Liver (tissue), 9 donors: Measurements from ENCODE around the gene PPOX. TPM values are rescaled to one million over a fixed set of nuclear protein-coding genes. Genes with fewer than 3 reads are reported as not detected.

Experiments
- DNase-seq: peaks from one replicate; pipeline ENCODE4 v3.0.0-alpha.2; 2017; ENCODE audit warnings: low spot score
- H3K27ac ChIP-seq, 2 donors: one replicate each; pipeline ENCODE4 v1.7.0; 2013; ENCODE audit warnings: inconsistent platforms in 2 of 2, low read length in 2 of 2, control low read depth in 1 of 2, low read depth in 1 of 2, mild to moderate bottlenecking in 1 of 2
- H3K27me3 ChIP-seq, 4 donors: one replicate each; pipeline versions ENCODE4 v1.6.1 to v1.7.0; 2013; ENCODE audit warnings: low read length in 3 of 4, inconsistent platforms in 1 of 4, mild to moderate bottlenecking in 1 of 4, moderate library complexity in 1 of 4; ENCODE audit not compliant: control insufficient read depth in 4 of 4, insufficient read depth in 4 of 4
- H3K36me3 ChIP-seq, 4 donors: one replicate each; pipeline versions ENCODE4 v1.6.1 to v1.7.0; 2013; ENCODE audit warnings: low read length in 3 of 4, mild to moderate bottlenecking in 3 of 4, low read depth in 1 of 4, moderate library complexity in 1 of 4; ENCODE audit not compliant: control insufficient read depth in 4 of 4, insufficient read depth in 3 of 4
- H3K4me1 ChIP-seq, 4 donors: one replicate each; pipeline versions ENCODE4 v1.6.1 to v1.7.0; 2013; ENCODE audit warnings: low read length in 3 of 4, mild to moderate bottlenecking in 3 of 4, moderate library complexity in 1 of 4; ENCODE audit not compliant: control insufficient read depth in 4 of 4, insufficient read depth in 4 of 4
- H3K4me3 ChIP-seq, 3 donors: one replicate each; pipeline versions ENCODE4 v1.6.1 to v1.7.0; 2013; ENCODE audit warnings: low read length in 3 of 3, control low read depth in 1 of 3, low read depth in 1 of 3, mild to moderate bottlenecking in 1 of 3
- H3K9ac ChIP-seq, 2 donors: one replicate each; pipeline ENCODE4 v1.7.0; 2013; ENCODE audit warnings: low read length in 2 of 2, mild to moderate bottlenecking in 2 of 2, moderate library complexity in 2 of 2, control low read depth in 1 of 2, low read depth in 1 of 2
- H3K9me3 ChIP-seq, 4 donors: one replicate each; pipeline versions ENCODE4 v1.6.1 to v1.7.0; 2013; ENCODE audit warnings: low read length in 3 of 4; ENCODE audit not compliant: control insufficient read depth in 4 of 4
- FOXA1 ChIP-seq: IDR thresholded peaks from 2 replicates; pipeline ENCODE4 v1.6.1; 2016; ENCODE audit warnings: antibody characterized with exemption
- FOXA2 ChIP-seq: IDR thresholded peaks from 2 replicates; pipeline ENCODE4 v1.6.1; 2016; ENCODE audit warnings: antibody characterized with exemption
- GABPA ChIP-seq, 2 donors: IDR thresholded peaks in 1 of 2; conservative IDR thresholded peaks in 1 of 2; 2 replicates each; pipeline ENCODE4 v1.6.1; 2016; ENCODE audit warnings: antibody characterized with exemption in 2 of 2, mild to moderate bottlenecking in 1 of 2, moderate library complexity in 1 of 2
- HNF4A ChIP-seq, 2 donors: conservative IDR thresholded peaks; 2 replicates each; pipeline ENCODE4 v1.6.1; 2016; ENCODE audit warnings: antibody characterized with exemption in 2 of 2, mild to moderate bottlenecking in 2 of 2
- HNF4G ChIP-seq: IDR thresholded peaks from 2 replicates; pipeline ENCODE4 v1.6.1; 2016; ENCODE audit warnings: antibody characterized with exemption
- JUND ChIP-seq, 2 donors: IDR thresholded peaks; 2 replicates each; pipeline ENCODE4 v1.6.1; 2016; ENCODE audit warnings: antibody characterized with exemption in 2 of 2
- NR2F2 ChIP-seq: IDR thresholded peaks from 2 replicates; pipeline ENCODE4 v1.6.1; 2016; ENCODE audit warnings: antibody characterized with exemption
- RAD21 ChIP-seq, 2 donors: IDR thresholded peaks; 2 replicates each; pipeline ENCODE4 v1.6.1; 2016; ENCODE audit warnings: antibody characterized with exemption in 2 of 2, mild to moderate bottlenecking in 2 of 2
- SP1 ChIP-seq: IDR thresholded peaks from 2 replicates; pipeline ENCODE4 v1.6.1; 2018; ENCODE audit warnings: antibody characterized with exemption, mild to moderate bottlenecking
- TAF1 ChIP-seq: conservative IDR thresholded peaks from 2 replicates; pipeline ENCODE4 v1.6.1; 2016; ENCODE audit warnings: antibody characterized with exemption, mild to moderate bottlenecking
- YY1 ChIP-seq: IDR thresholded peaks from 2 replicates; pipeline ENCODE4 v1.6.1; 2016; ENCODE audit warnings: antibody characterized with exemption, mild to moderate bottlenecking
- WGBS: extraction: QIAGEN DNeasy Blood & Tissue Kit; methylation state at CpG from one replicate; pipeline ENCODE4 v1.1.7; 2013; 5-methylcytosine and 5-hydroxymethylcytosine counted together
- polyA plus RNA-seq, 2 donors: library from polyadenylated mRNA; stranded (reverse) in 1 of 2; unstranded in 1 of 2; fragments of 200-250 nt in 1 of 2; fragments of >200 nt in 1 of 2; fragmentation: Nextera tagmentation in 1 of 2; extraction: Ambion mirVana in 1 of 2; gene quantifications; one replicate each; pipeline versions ENCODE4 v1.2.1 to v1.2.3, GENCODE V29; 2013 to 2015
- total RNA-seq, 2 donors: library from RNA; depleted of rRNA; stranded (reverse); fragments of >200 nt; gene quantifications; one replicate each; pipeline ENCODE4 v1.2.3, GENCODE V29; 2014
- TF ChIP-seq, protein P1 (sequence below): IDR thresholded peaks from 2 replicates; pipeline ENCODE4 v1.6.1; 2016; ENCODE audit warnings: antibody characterized with exemption
- TF ChIP-seq, protein P2 (sequence below): IDR thresholded peaks from 2 replicates; pipeline ENCODE4 v1.6.1; 2016; ENCODE audit warnings: antibody characterized with exemption, mild to moderate bottlenecking
- TF ChIP-seq, protein P3 (sequence below): fragments of 150-350 bp; IDR thresholded peaks from 2 replicates; pipeline ENCODE4 v1.5.1; 2017; ENCODE audit warnings: improper control_type of control experiment, low read depth, low read length; ENCODE audit not compliant: missing input control
- TF ChIP-seq, protein P4 (sequence below): IDR thresholded peaks from 2 replicates; pipeline ENCODE4 v1.6.1; 2016; ENCODE audit warnings: antibody characterized with exemption
- TF ChIP-seq, protein P5 (sequence below): IDR thresholded peaks from 2 replicates; pipeline ENCODE4 v1.6.1; 2016; ENCODE audit warnings: antibody characterized with exemption
- donor health status: healthy.
- donor health status: healthy.
- donor health status: healthy.
- donor health status: healthy.
- donor health status: healthy.

PPOX gene
- total and polyA plus RNA-seq, 4 donors, result 6.2 to 106 (median 7.9) TPM

DNA sequence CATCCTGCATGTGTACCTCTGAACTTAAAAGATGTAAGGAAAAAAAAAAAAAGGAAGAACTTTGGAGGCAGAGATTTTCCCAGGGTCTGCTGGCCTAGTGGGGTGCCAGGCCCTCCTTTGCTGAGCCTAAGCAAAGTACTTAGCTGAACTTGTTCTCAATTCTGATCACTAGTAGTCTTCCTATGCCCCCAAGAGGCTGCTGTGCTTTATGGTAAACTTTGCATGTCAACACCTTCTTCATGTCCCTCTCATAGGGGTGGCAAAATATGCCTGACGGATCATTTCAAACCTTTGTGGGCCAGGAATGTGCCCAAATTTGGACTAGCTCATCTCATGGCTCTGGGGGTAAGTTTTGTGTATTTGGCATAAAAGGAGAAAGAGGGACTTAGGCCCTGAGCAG, 8.4 kb upstream of the PPOX start:
- Histone ChIP-seq H3K4me1 (peaks cover 10 to 33% (median 23%) of the 10 kb centered on the region in 4 donors), H3K27me3 (no peaks in the 10 kb centered on the region), H3K27ac (no peak overlapping the region), H3K4me3 (no peak overlapping the region), H3K9ac (no peak overlapping the region), H3K36me3 (peaks cover 0 to 8% (median 2%) of the 10 kb centered on the region in 4 donors), H3K9me3 (no peaks in the 10 kb centered on the region)
- 95% methylated on average over 1 of the region's 1 CpG for WGBS
- no peak for DNase-seq
- no peak for TF ChIP-seq JUND (IDR thresholded peaks at IDR 0.05)
- no peak for TF ChIP-seq TAF1
- TF ChIP-seq, protein P1, sequence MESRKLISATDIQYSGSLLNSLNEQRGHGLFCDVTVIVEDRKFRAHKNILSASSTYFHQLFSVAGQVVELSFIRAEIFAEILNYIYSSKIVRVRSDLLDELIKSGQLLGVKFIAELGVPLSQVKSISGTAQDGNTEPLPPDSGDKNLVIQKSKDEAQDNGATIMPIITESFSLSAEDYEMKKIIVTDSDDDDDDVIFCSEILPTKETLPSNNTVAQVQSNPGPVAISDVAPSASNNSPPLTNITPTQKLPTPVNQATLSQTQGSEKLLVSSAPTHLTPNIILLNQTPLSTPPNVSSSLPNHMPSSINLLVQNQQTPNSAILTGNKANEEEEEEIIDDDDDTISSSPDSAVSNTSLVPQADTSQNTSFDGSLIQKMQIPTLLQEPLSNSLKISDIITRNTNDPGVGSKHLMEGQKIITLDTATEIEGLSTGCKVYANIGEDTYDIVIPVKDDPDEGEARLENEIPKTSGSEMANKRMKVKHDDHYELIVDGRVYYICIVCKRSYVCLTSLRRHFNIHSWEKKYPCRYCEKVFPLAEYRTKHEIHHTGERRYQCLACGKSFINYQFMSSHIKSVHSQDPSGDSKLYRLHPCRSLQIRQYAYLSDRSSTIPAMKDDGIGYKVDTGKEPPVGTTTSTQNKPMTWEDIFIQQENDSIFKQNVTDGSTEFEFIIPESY, result no peak
- TF ChIP-seq RAD21 (IDR thresholded peaks at IDR 0.05), result no peak
- TF ChIP-seq, protein P2, sequence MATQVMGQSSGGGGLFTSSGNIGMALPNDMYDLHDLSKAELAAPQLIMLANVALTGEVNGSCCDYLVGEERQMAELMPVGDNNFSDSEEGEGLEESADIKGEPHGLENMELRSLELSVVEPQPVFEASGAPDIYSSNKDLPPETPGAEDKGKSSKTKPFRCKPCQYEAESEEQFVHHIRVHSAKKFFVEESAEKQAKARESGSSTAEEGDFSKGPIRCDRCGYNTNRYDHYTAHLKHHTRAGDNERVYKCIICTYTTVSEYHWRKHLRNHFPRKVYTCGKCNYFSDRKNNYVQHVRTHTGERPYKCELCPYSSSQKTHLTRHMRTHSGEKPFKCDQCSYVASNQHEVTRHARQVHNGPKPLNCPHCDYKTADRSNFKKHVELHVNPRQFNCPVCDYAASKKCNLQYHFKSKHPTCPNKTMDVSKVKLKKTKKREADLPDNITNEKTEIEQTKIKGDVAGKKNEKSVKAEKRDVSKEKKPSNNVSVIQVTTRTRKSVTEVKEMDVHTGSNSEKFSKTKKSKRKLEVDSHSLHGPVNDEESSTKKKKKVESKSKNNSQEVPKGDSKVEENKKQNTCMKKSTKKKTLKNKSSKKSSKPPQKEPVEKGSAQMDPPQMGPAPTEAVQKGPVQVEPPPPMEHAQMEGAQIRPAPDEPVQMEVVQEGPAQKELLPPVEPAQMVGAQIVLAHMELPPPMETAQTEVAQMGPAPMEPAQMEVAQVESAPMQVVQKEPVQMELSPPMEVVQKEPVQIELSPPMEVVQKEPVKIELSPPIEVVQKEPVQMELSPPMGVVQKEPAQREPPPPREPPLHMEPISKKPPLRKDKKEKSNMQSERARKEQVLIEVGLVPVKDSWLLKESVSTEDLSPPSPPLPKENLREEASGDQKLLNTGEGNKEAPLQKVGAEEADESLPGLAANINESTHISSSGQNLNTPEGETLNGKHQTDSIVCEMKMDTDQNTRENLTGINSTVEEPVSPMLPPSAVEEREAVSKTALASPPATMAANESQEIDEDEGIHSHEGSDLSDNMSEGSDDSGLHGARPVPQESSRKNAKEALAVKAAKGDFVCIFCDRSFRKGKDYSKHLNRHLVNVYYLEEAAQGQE, result no peak
- TF ChIP-seq NR2F2, result no peak
- TF ChIP-seq YY1, result no peak

DNA sequence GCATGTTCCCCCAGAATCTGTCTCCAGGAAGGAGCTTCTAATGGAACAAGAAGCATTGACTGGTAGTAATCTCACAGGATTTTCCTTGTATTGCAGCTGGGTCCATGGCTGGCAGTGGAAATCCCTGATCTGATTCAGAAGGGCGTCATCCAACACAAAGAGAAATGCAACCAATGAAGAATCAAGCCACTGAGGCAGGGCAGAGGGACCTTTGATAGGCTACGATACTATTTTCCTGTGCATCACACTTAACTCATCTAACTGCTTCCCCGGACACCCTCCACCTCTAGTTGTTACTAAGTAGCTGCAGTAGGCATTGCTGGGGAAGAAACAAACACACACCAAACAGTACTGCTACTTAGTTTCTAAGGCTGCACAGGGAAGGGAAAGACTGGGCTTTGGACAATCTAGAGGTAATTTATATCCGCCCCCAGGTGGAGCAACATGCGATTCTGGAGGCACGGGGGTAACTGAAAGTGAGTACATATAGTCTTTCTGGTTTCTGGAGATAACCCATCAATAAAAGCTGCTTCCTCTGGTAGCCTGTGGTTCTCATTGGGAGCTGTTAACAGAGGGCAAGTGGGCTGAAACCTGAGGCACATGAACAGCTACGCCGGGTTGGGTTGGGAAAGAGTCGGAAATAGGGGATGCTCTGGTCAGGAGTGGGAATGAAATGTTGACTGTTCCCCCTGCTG, 7.8 kb upstream of the PPOX start:
- peak overlapping the region; percentile 76 to 94 (median 81) for H3K4me3 ChIP-seq
- H3K27ac ChIP-seq, result peak overlapping the region; percentile 64 to 79
- H3K9me3 ChIP-seq, result no peaks in the 10 kb centered on the region
- H3K9ac ChIP-seq, result peak overlapping the region in 1 of 2 donors; percentile 45
- H3K4me1 ChIP-seq, result peaks cover 10 to 31% (median 21%) of the 10 kb centered on the region in 4 donors
- peaks cover 0 to 10% (median 5%) of the 10 kb centered on the region in 4 donors for H3K36me3 ChIP-seq
- H3K27me3 ChIP-seq, result no peaks in the 10 kb centered on the region
- TF ChIP-seq TAF1 (no peak), SP1 (no peak), FOXA1 (no peak), YY1 (no peak), NR2F2 (no peak), HNF4A (conservative IDR thresholded peaks at IDR 0.05) (no peak), JUND (IDR thresholded peaks at IDR 0.05) (no peak), RAD21 (IDR thresholded peaks at IDR 0.05) (no peak), FOXA2 (no peak), GABPA (IDR thresholded peaks at IDR 0.05 in 1 of 2, conservative IDR thresholded peaks at IDR 0.05 in 1 of 2) (no peak), HNF4G (no peak)
- TF ChIP-seq, protein P1, result no peak
- TF ChIP-seq, protein P2, result no peak
- TF ChIP-seq, protein P3, sequence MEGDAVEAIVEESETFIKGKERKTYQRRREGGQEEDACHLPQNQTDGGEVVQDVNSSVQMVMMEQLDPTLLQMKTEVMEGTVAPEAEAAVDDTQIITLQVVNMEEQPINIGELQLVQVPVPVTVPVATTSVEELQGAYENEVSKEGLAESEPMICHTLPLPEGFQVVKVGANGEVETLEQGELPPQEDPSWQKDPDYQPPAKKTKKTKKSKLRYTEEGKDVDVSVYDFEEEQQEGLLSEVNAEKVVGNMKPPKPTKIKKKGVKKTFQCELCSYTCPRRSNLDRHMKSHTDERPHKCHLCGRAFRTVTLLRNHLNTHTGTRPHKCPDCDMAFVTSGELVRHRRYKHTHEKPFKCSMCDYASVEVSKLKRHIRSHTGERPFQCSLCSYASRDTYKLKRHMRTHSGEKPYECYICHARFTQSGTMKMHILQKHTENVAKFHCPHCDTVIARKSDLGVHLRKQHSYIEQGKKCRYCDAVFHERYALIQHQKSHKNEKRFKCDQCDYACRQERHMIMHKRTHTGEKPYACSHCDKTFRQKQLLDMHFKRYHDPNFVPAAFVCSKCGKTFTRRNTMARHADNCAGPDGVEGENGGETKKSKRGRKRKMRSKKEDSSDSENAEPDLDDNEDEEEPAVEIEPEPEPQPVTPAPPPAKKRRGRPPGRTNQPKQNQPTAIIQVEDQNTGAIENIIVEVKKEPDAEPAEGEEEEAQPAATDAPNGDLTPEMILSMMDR, result no peak
- TF ChIP-seq, protein P4, sequence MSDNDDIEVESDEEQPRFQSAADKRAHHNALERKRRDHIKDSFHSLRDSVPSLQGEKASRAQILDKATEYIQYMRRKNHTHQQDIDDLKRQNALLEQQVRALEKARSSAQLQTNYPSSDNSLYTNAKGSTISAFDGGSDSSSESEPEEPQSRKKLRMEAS, result no peak
- TF ChIP-seq, protein P5, sequence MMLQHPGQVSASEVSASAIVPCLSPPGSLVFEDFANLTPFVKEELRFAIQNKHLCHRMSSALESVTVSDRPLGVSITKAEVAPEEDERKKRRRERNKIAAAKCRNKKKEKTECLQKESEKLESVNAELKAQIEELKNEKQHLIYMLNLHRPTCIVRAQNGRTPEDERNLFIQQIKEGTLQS, result no peak
- WGBS, result 71% methylated on average over 9 of the region's 9 CpGs
- no peak for DNase-seq
